K562 (cell line): ENCODE results near the gene TP73. TPM values are rescaled to one million over a fixed set of nuclear protein-coding genes. Genes with fewer than 3 reads are reported as not detected.

Source experiments
- ARID1B ChIP-seq: fragments of 450-650 bp; IDR thresholded peaks from 2 replicates; pipeline ENCODE4 v1.6.1; 2016; ENCODE audit warnings: antibody characterized with exemption, mild to moderate bottlenecking, inconsistent platforms
- BDP1 ChIP-seq: IDR thresholded peaks from 3 replicates; pipeline ENCODE4 v1.6.1; 2011; ENCODE audit not compliant: insufficient read length, insufficient read depth
- BRD9 ChIP-seq: fragments of 450-650 bp; IDR thresholded peaks from 2 replicates; pipeline ENCODE4 v1.6.1; 2018; ENCODE audit warnings: low read depth; ENCODE audit not compliant: partially characterized antibody
- CBX2 ChIP-seq: fragments of 200-600 bp; sonication (generic); IDR thresholded peaks from one replicate; pipeline ENCODE4 v1.6.1; 2012; ENCODE audit warnings: mild to moderate bottlenecking, low read length, inconsistent platforms; ENCODE audit not compliant: insufficient read depth, poor library complexity, severe bottlenecking
- CXXC5 ChIP-seq: fragments of 250-450 bp; sonication (Bioruptor Pico); IDR thresholded peaks from 2 replicates; pipeline ENCODE4 v1.8.0; 2022; ENCODE audit warnings: inconsistent platforms, mild to moderate bottlenecking, moderate library complexity
- GTF2E2 ChIP-seq: fragments of 200-800 bp; sonication (Bioruptor generic); IDR thresholded peaks from 2 replicates; pipeline ENCODE4 v1.6.1; 2016; ENCODE audit warnings: missing genetic modification characterization, missing compliant biosample characterization
- HDAC2 ChIP-seq: fragments of 450-650 bp; IDR thresholded peaks from 2 replicates; pipeline ENCODE4 v1.6.1; 2016; ENCODE audit warnings: mild to moderate bottlenecking
- NR1H2 ChIP-seq: sonication (generic); formaldehyde crosslinking; IDR thresholded peaks from 2 replicates; pipeline ENCODE4 v1.4.0; 2020; ENCODE audit warnings: mild to moderate bottlenecking, missing genetic modification reagents
- OTX1 ChIP-seq: fragments of 450-650 bp; formaldehyde crosslinking; IDR thresholded peaks from 2 replicates; pipeline ENCODE4 v1.4.0; 2022; ENCODE audit warnings: mild to moderate bottlenecking
- STAG1 ChIP-seq: sonication (generic); formaldehyde crosslinking; IDR thresholded peaks from 2 replicates; pipeline ENCODE4 v1.5.0; 2020; ENCODE audit warnings: missing genetic modification reagents, borderline replicate concordance
- U2AF1 ChIP-seq: fragments of 200-400 bp; formaldehyde crosslinking; optimal IDR thresholded peaks from 2 replicates; pipeline ENCODE3; 2017; ENCODE audit warnings: mild to moderate bottlenecking, low read depth, low read length, moderate library complexity
- YBX1 ChIP-seq: fragments of 450-650 bp; IDR thresholded peaks from 2 replicates; pipeline ENCODE4 v1.7.1; 2016; ENCODE audit warnings: mild to moderate bottlenecking
- ZNF77 ChIP-seq: fragments of 250-450 bp; sonication (Bioruptor Pico); IDR thresholded peaks from 2 replicates; pipeline ENCODE4 v1.5.0; 2020
- polyA plus RNA-seq, 8 experiments: library from polyadenylated mRNA; depleted of rRNA in 4 of 8; stranded (reverse) in 5 of 8; unstranded in 3 of 8; fragments of >200 nt; fragmentation: Nextera tagmentation in 2 of 8; fragmentation: Illumina TruSeq in 1 of 8; extraction: Ambion mirVana in 2 of 8; extraction: Trizol in 1 of 8; gene quantifications; 2 replicates each; pipeline versions ENCODE4 v1.2.1 to v1.2.3, GENCODE V29; 2011 to 2014; ENCODE audit warnings: inconsistent platforms in 1 of 8, missing spikeins in 1 of 8
- total RNA-seq, 7 experiments: library from RNA; depleted of rRNA in 6 of 7; stranded (reverse); fragments of >200 nt in 6 of 7; fragmentation: Illumina TruSeq in 2 of 7; extraction: Trizol in 2 of 7; gene quantifications; 2 replicates each; pipeline versions ENCODE4 v1.2.1 to v1.2.3, GENCODE V29; 2011 to 2021; ENCODE audit warnings: low replicate concordance in 1 of 7
- TF ChIP-seq, protein P1 (sequence below): fragments of 450-650 bp; conservative IDR thresholded peaks from 2 replicates; pipeline ENCODE4 v1.6.1; 2016; ENCODE audit warnings: missing genetic modification characterization, low read depth, mild to moderate bottlenecking, control low read depth, missing compliant biosample characterization
- TF ChIP-seq, protein P2 (sequence below): fragments of 250-450 bp; sonication (Bioruptor Pico); IDR thresholded peaks from 2 replicates; pipeline ENCODE4 v1.8.0; 2022; ENCODE audit warnings: inconsistent platforms
- TF ChIP-seq, protein P3 (sequence below): sonication (generic); formaldehyde crosslinking; IDR thresholded peaks from 2 replicates; pipeline ENCODE4 v1.8.1; 2023; ENCODE audit warnings: mild to moderate bottlenecking, missing genetic modification reagents
- TF ChIP-seq, protein P4 (sequence below): IDR thresholded peaks from 3 replicates; pipeline ENCODE4 v1.6.1; 2011; ENCODE audit warnings: borderline replicate concordance, mild to moderate bottlenecking; ENCODE audit not compliant: insufficient read length, insufficient read depth
- TF ChIP-seq, protein P5 (sequence below): fragments of 200-400 bp; formaldehyde crosslinking; IDR thresholded peaks from 2 replicates; pipeline ENCODE4 v1.6.1; 2017; ENCODE audit warnings: mild to moderate bottlenecking, low read depth, low read length, moderate library complexity

The TP73 gene
- total and polyA plus RNA-seq, 9 of the 15 experiments (the other 6 are each of a cell fraction or from before 2014, with no cell fraction given), result 0.07 to 1.6 (median 0.40) TPM; not detected in 2

DNA sequence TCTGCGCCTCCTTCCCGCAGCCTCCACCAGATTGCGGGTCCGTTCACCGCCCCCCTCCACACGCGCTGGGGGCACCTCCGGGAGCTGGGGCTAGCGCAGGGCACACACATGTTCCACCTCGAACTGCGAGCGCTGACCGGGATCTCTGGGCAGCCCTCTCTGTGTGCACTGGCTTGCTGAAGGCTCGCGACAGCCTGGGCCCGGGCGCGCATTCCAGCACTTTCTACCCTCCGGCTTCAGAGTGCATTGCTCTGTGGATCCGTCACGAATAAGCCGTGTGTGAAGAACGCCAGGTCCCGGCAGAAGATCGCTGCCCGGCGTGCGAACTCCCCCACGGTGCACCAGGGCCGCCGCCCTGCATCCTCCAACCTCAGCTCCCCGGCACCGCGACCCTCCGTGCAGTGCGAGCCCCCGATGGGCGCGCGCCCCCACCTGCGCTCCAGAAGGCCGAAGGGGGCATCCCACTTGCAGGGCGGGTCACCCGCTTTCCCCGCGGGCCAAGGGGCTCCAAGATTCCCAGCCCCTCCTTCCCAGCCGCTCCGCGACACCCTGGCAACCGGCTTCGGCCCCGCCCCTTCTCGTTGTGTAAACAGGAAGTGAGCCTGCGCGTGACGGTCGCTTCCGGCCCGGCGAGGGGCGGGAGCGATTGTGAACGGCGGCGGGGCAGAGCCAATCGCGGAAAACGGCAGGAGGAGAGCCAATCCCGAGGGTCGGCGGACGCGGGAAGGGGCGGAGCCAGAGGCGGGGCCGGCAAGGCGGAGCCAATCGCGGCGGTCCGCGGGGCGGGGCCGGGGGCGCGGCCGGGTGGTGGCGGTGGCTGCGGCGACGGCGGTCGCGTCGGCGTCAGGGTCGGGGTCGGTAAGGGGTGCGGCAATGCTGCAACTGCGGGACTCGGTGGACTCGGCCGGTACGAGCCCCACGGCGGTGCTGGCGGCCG is 27.8 kb upstream of the TP73 start, which contains the start of gene TPRG1L (continued):
- TF ChIP-seq, protein P1, sequence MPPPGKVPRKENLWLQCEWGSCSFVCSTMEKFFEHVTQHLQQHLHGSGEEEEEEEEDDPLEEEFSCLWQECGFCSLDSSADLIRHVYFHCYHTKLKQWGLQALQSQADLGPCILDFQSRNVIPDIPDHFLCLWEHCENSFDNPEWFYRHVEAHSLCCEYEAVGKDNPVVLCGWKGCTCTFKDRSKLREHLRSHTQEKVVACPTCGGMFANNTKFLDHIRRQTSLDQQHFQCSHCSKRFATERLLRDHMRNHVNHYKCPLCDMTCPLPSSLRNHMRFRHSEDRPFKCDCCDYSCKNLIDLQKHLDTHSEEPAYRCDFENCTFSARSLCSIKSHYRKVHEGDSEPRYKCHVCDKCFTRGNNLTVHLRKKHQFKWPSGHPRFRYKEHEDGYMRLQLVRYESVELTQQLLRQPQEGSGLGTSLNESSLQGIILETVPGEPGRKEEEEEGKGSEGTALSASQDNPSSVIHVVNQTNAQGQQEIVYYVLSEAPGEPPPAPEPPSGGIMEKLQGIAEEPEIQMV (tag), result no peak
- TF ChIP-seq CXXC5 (CRISPR knock-in tag) (peak; percentile 90), BDP1 (no peak), BRD9 (no peak), YBX1 (no peak), ZNF77 (no peak), ARID1B (no peak), HDAC2 (no peak; the same call in 1 of the 2 replicates), NR1H2 (CRISPR knock-in tag) (no peak), STAG1 (CRISPR knock-in tag) (no peak), OTX1 (CRISPR knock-in tag) (no peak), U2AF1 (no peak), CBX2 (no peak), GTF2E2 (tag) (no peak)
- TF ChIP-seq, protein P2, sequence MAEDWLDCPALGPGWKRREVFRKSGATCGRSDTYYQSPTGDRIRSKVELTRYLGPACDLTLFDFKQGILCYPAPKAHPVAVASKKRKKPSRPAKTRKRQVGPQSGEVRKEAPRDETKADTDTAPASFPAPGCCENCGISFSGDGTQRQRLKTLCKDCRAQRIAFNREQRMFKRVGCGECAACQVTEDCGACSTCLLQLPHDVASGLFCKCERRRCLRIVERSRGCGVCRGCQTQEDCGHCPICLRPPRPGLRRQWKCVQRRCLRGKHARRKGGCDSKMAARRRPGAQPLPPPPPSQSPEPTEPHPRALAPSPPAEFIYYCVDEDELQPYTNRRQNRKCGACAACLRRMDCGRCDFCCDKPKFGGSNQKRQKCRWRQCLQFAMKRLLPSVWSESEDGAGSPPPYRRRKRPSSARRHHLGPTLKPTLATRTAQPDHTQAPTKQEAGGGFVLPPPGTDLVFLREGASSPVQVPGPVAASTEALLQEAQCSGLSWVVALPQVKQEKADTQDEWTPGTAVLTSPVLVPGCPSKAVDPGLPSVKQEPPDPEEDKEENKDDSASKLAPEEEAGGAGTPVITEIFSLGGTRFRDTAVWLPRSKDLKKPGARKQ, result no peak
- TF ChIP-seq, protein P3, sequence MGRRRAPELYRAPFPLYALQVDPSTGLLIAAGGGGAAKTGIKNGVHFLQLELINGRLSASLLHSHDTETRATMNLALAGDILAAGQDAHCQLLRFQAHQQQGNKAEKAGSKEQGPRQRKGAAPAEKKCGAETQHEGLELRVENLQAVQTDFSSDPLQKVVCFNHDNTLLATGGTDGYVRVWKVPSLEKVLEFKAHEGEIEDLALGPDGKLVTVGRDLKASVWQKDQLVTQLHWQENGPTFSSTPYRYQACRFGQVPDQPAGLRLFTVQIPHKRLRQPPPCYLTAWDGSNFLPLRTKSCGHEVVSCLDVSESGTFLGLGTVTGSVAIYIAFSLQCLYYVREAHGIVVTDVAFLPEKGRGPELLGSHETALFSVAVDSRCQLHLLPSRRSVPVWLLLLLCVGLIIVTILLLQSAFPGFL (CRISPR knock-in tag), result peak; percentile 18; the same call in 1 of the 2 replicates
- TF ChIP-seq, protein P4, sequence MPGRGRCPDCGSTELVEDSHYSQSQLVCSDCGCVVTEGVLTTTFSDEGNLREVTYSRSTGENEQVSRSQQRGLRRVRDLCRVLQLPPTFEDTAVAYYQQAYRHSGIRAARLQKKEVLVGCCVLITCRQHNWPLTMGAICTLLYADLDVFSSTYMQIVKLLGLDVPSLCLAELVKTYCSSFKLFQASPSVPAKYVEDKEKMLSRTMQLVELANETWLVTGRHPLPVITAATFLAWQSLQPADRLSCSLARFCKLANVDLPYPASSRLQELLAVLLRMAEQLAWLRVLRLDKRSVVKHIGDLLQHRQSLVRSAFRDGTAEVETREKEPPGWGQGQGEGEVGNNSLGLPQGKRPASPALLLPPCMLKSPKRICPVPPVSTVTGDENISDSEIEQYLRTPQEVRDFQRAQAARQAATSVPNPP, result no peak
- TF ChIP-seq, protein P5, sequence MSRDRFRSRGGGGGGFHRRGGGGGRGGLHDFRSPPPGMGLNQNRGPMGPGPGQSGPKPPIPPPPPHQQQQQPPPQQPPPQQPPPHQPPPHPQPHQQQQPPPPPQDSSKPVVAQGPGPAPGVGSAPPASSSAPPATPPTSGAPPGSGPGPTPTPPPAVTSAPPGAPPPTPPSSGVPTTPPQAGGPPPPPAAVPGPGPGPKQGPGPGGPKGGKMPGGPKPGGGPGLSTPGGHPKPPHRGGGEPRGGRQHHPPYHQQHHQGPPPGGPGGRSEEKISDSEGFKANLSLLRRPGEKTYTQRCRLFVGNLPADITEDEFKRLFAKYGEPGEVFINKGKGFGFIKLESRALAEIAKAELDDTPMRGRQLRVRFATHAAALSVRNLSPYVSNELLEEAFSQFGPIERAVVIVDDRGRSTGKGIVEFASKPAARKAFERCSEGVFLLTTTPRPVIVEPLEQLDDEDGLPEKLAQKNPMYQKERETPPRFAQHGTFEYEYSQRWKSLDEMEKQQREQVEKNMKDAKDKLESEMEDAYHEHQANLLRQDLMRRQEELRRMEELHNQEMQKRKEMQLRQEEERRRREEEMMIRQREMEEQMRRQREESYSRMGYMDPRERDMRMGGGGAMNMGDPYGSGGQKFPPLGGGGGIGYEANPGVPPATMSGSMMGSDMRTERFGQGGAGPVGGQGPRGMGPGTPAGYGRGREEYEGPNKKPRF, result no peak
